Mesothelial cell of epicardium (in vitro differentiated cells): Measurements from ENCODE around the gene U2AF1L4. TPM values are rescaled to one million over a fixed set of nuclear protein-coding genes. Genes with fewer than 3 reads are reported as not detected.

Source experiments
- DNase-seq, 2 experiments: peaks; one replicate each; pipeline ENCODE4 v3.0.0; 2021; ENCODE audit warnings: low spot score in 2 of 2; ENCODE audit not compliant: unreplicated experiment in 2 of 2
- H3K27ac Mint-ChIP-seq: 2 replicates; pipeline ENCODE4 v1.8.0; 2021; ENCODE audit warnings: mixed read lengths
- H3K27me3 Mint-ChIP-seq: 2 replicates; pipeline ENCODE4 v1.8.0; 2021; ENCODE audit warnings: low read depth, mixed read lengths
- H3K36me3 Mint-ChIP-seq: 2 replicates; pipeline ENCODE4 v1.8.0; 2021; ENCODE audit warnings: mixed read lengths
- H3K4me1 Mint-ChIP-seq: 2 replicates; pipeline ENCODE4 v1.8.0; 2021; ENCODE audit warnings: mixed read lengths
- H3K4me3 Mint-ChIP-seq: 2 replicates; pipeline ENCODE4 v1.8.0; 2021; ENCODE audit warnings: mild to moderate bottlenecking, moderate library complexity, mixed read lengths
- H3K9me3 Mint-ChIP-seq: 2 replicates; pipeline ENCODE4 v1.8.0; 2021; ENCODE audit warnings: mixed read lengths
- total RNA-seq: library from RNA; stranded (reverse); gene quantifications from 3 replicates; pipeline ENCODE4 v1.2.1, GENCODE V29; 2021
- TF ChIP-seq, protein P1 (sequence below): fragments of 200-600 bp; sonication (generic); IDR thresholded peaks from one replicate; pipeline ENCODE4 v1.5.0; 2021; ENCODE audit warnings: antibody characterized with exemption; ENCODE audit not compliant: unreplicated experiment

U2AF1L4 gene
- total RNA-seq, 1 donor from 2014 or later, result 42.5 TPM

DNA sequence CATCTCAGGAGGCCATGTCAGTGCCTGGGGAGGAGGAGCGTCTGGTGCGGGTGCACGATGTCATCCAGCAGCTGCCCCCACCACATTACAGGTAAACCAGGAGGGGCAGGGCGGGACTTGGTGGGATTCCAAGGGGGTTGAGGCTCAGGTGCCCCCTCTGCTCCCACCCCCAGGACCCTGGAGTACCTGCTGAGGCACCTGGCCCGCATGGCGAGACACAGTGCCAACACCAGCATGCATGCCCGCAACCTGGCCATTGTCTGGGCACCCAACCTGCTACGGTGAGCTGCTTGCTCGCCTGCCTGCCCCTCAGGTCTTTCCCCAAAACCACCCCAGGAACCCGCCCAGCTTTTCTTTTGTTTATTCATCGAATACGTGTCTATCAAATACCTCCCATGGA lies 37.4 kb upstream of the U2AF1L4 start:
- H3K27me3 Mint-ChIP-seq, result peaks cover 4% of the 10 kb centered on the region
- no peaks in the 10 kb centered on the region for H3K9me3 Mint-ChIP-seq
- H3K4me1 Mint-ChIP-seq, result no peaks in the 10 kb centered on the region
- no peak for DNase-seq
- no peak overlapping the region for H3K27ac Mint-ChIP-seq
- TF ChIP-seq, protein P1, sequence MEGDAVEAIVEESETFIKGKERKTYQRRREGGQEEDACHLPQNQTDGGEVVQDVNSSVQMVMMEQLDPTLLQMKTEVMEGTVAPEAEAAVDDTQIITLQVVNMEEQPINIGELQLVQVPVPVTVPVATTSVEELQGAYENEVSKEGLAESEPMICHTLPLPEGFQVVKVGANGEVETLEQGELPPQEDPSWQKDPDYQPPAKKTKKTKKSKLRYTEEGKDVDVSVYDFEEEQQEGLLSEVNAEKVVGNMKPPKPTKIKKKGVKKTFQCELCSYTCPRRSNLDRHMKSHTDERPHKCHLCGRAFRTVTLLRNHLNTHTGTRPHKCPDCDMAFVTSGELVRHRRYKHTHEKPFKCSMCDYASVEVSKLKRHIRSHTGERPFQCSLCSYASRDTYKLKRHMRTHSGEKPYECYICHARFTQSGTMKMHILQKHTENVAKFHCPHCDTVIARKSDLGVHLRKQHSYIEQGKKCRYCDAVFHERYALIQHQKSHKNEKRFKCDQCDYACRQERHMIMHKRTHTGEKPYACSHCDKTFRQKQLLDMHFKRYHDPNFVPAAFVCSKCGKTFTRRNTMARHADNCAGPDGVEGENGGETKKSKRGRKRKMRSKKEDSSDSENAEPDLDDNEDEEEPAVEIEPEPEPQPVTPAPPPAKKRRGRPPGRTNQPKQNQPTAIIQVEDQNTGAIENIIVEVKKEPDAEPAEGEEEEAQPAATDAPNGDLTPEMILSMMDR, result no peak
- H3K4me3 Mint-ChIP-seq, result no peak overlapping the region
- H3K36me3 Mint-ChIP-seq, result peaks cover 18% of the 10 kb centered on the region

DNA sequence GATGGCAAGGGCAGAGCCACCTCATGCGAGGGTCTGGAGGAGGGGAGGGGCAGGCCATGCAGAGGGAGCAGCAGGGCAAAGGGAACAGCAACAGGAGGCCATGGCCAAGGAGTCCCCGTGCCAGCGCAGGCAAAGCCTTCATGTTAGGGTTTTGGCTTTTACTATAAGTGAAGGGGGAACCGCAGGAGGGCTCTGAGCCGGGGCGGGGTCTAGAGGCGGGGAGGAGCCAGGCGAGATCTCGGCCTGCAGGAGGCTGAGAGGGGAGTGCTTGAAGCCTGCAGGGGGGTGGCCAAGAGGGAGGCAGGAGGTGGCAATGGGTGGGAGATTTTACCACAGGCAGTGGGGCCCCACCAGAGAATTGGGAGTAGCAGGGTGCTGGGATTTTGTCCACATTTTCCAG lies 36.4 kb upstream of the U2AF1L4 start:
- Mint-ChIP-seq H3K9me3 (no peaks in the 10 kb centered on the region), H3K4me3 (no peak overlapping the region), H3K36me3 (peaks cover 18% of the 10 kb centered on the region), H3K27me3 (peaks cover 4% of the 10 kb centered on the region), H3K4me1 (peaks cover 9% of the 10 kb centered on the region), H3K27ac (no peak overlapping the region)
- TF ChIP-seq, protein P1, result no peak
- no peak for DNase-seq

DNA sequence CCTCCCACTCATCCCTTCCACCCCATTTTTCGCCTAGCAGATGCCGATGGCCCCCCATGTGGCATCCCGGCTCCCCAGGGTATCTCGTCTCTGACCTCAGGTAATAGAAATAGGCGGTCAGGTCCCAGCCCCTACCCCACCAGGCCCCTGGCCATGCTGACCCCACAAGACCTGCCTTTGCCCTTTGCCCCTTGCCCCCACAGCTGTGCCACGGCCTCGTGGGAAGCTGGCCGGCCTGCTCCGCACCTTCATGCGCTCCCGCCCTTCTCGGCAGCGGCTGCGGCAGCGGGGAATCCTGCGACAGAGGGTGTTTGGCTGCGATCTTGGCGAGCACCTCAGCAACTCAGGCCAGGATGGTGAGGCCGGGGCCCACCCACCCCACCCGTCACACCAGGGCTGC lies 35.5 kb upstream of the U2AF1L4 start:
- H3K36me3 Mint-ChIP-seq, result peaks cover 18% of the 10 kb centered on the region
- peaks cover 16% of the 10 kb centered on the region for H3K4me1 Mint-ChIP-seq
- no peak for DNase-seq
- no peak overlapping the region for H3K4me3 Mint-ChIP-seq
- peaks cover 4% of the 10 kb centered on the region for H3K27me3 Mint-ChIP-seq
- no peaks in the 10 kb centered on the region for H3K9me3 Mint-ChIP-seq
- no peak overlapping the region for H3K27ac Mint-ChIP-seq
- TF ChIP-seq, protein P1, result no peak

DNA sequence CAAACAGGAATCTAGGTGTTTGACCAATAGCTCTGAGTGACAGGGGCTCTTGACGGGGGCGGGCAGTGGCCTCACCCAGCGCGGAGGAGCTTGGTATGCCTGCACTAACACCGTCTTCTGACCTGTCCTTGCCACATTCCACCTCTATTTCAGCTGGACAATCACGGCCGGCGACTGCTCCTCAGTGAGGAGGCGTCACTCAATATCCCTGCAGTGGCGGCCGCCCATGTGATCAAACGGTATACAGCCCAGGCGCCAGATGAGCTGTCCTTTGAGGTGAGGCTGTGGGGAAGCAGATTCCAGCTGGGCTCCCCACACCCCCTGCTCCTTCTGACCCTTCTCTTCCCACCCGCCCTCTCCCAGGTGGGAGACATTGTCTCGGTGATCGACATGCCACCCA lies 34.8 kb upstream of the U2AF1L4 start:
- Mint-ChIP-seq H3K27me3 (peaks cover 4% of the 10 kb centered on the region), H3K9me3 (no peaks in the 10 kb centered on the region), H3K27ac (no peak overlapping the region), H3K36me3 (peaks cover 18% of the 10 kb centered on the region), H3K4me3 (no peak overlapping the region), H3K4me1 (peaks cover 17% of the 10 kb centered on the region)
- TF ChIP-seq, protein P1, result no peak
- no peak for DNase-seq

DNA sequence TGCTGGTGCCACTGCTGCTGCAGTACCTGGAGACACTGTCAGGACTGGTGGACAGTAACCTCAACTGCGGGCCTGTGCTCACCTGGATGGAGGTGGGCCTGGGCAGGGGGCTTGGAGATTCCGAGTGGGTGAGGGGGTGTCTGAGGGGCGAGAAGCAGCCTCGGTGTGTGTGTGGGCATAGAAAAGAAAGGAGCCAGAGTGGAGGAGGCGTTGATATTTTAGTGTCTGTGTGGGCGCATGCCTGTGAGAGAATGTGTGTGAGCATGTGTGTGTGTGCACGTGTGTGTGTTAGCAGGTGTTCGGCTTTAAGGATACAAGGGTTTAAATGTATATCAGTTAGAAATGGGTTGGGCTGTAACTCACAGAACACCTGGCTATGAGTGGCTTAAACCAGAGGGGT lies 33.8 kb upstream of the U2AF1L4 start:
- DNase-seq, result no peak
- Mint-ChIP-seq H3K4me1 (peaks cover 19% of the 10 kb centered on the region), H3K36me3 (peaks cover 18% of the 10 kb centered on the region), H3K4me3 (no peak overlapping the region), H3K27ac (no peak overlapping the region), H3K9me3 (no peaks in the 10 kb centered on the region), H3K27me3 (peaks cover 4% of the 10 kb centered on the region)
- TF ChIP-seq, protein P1, result no peak

DNA sequence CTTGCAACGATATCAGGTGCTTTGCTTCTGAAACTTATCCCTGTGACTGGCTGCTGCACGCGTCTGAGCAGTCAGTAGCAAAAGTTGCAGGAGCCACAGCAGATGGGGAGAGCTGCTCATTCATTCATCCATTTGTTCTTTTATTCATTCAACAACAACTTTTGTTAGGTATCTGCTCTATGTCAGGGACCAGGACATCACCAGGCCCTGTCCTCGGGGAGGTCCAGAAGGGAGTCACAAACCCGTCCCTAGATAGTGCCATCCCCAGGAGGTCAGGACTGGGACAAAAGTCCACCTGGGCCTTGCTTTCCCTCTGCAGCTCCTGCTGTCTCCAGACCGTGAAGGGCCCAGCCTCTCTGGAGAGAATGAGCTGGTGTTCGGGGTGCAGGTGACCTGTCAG lies 32.7 kb upstream of the U2AF1L4 start:
- H3K27me3 Mint-ChIP-seq, result no peaks in the 10 kb centered on the region
- no peak for DNase-seq
- H3K4me3 Mint-ChIP-seq, result peak overlapping the region; percentile 44
- no peak overlapping the region for H3K27ac Mint-ChIP-seq
- peaks cover 19% of the 10 kb centered on the region for H3K4me1 Mint-ChIP-seq
- H3K36me3 Mint-ChIP-seq, result peaks cover 12% of the 10 kb centered on the region
- no peaks in the 10 kb centered on the region for H3K9me3 Mint-ChIP-seq
- TF ChIP-seq, protein P1, result no peak
